Progenitor cell of endocrine pancreas (in vitro differentiated cells): ENCODE measurements around the gene PTCRA. TPM values are rescaled to one million over a fixed set of nuclear protein-coding genes. Genes with fewer than 3 reads are reported as not detected.
"Not testable (repeated sequence)": the region's sequence is repeated elsewhere in the genome, so short reads cannot be mapped to it uniquely, and the experiment has no call there.

Experiments used
- DNase-seq: peaks from one replicate; pipeline ENCODE4 v3.0.0; 2021; ENCODE audit warnings: low spot score; ENCODE audit not compliant: unreplicated experiment
- H3K27ac Mint-ChIP-seq: 2 replicates; pipeline ENCODE4 v1.8.0; 2021; ENCODE audit warnings: mild to moderate bottlenecking, moderate library complexity, mixed read lengths
- H3K27me3 Mint-ChIP-seq: 2 replicates; pipeline ENCODE4 v1.8.0; 2021; ENCODE audit warnings: mixed read lengths
- H3K36me3 Mint-ChIP-seq: 2 replicates; pipeline ENCODE4 v1.8.0; 2022; ENCODE audit warnings: mixed read lengths; ENCODE audit not compliant: insufficient read depth
- H3K4me1 Mint-ChIP-seq: 2 replicates; pipeline ENCODE4 v1.8.0; 2021; ENCODE audit warnings: low read depth, mixed read lengths
- H3K4me3 Mint-ChIP-seq: 2 replicates; pipeline ENCODE4 v1.8.0; 2021; ENCODE audit warnings: low read depth, mild to moderate bottlenecking, moderate library complexity, mixed read lengths
- H3K9me3 Mint-ChIP-seq: 2 replicates; pipeline ENCODE4 v1.8.0; 2021; ENCODE audit warnings: low read depth, mixed read lengths
- total RNA-seq: library from RNA; stranded (reverse); gene quantifications from 2 replicates; pipeline ENCODE4 v1.2.1, GENCODE V29; 2021
- TF ChIP-seq, protein P1 (sequence below): fragments of 200-600 bp; sonication (generic); IDR thresholded peaks from one replicate; pipeline ENCODE4 v1.5.0; 2021; ENCODE audit warnings: antibody characterized with exemption, mild to moderate bottlenecking; ENCODE audit not compliant: unreplicated experiment

The PTCRA gene
- total RNA-seq, 1 donor from 2014 or later = not detected

DNA sequence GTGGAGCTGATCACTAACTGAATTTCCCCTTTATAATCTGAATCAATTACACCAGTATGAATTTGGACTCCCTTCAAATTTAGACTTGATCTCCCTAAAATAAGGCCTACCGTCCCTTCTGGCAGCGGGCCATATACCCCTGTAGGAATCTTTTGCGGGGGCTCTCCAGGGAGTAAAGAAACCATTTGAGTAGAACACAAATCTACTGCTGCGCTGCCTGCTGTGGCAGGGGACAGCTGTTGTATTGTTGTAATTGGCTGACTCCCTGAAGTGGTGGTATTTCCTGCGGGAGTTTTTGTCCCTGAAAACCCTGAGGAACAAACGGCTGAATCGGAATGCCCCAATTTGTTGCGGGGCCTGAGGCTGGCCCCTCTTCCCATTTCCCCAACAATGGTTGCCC, 16.0 kb upstream of the PTCRA start:
- Mint-ChIP-seq H3K27ac (no peak overlapping the region), H3K36me3 (no peaks in the 10 kb centered on the region), H3K9me3 (no peaks in the 10 kb centered on the region), H3K4me1 (peaks cover 23% of the 10 kb centered on the region), H3K27me3 (peaks cover 5% of the 10 kb centered on the region), H3K4me3 (no peak overlapping the region)
- DNase-seq = no peak
- TF ChIP-seq, protein P1, sequence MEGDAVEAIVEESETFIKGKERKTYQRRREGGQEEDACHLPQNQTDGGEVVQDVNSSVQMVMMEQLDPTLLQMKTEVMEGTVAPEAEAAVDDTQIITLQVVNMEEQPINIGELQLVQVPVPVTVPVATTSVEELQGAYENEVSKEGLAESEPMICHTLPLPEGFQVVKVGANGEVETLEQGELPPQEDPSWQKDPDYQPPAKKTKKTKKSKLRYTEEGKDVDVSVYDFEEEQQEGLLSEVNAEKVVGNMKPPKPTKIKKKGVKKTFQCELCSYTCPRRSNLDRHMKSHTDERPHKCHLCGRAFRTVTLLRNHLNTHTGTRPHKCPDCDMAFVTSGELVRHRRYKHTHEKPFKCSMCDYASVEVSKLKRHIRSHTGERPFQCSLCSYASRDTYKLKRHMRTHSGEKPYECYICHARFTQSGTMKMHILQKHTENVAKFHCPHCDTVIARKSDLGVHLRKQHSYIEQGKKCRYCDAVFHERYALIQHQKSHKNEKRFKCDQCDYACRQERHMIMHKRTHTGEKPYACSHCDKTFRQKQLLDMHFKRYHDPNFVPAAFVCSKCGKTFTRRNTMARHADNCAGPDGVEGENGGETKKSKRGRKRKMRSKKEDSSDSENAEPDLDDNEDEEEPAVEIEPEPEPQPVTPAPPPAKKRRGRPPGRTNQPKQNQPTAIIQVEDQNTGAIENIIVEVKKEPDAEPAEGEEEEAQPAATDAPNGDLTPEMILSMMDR = no peak

DNA sequence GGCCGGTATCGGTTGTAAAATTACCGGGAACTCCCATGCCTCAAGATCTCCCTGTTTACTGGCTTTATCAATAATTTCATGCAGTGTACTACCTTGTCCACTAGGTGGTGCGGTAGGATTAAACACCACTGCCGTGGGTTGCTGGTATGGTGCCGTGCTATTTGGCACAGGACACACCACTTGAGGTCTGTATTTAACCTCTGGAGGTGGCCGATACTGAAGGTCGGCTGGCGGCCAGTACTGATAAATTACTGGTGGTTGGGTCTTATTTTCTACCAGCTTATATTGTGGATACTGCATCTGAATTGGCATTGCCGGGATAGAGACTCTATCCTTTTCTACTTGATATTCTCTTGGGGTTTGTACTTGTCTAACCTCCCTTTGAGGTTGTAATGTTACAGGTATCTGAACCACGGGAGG, 14.3 kb upstream of the PTCRA start:
- Mint-ChIP-seq H3K4me3 (no peak overlapping the region), H3K9me3 (no peaks in the 10 kb centered on the region), H3K4me1 (peaks cover 23% of the 10 kb centered on the region), H3K36me3 (no peaks in the 10 kb centered on the region), H3K27me3 (peaks cover 5% of the 10 kb centered on the region), H3K27ac (no peak overlapping the region)
- TF ChIP-seq, protein P1 = peak; percentile 85
- peak; percentile 66 for DNase-seq

DNA sequence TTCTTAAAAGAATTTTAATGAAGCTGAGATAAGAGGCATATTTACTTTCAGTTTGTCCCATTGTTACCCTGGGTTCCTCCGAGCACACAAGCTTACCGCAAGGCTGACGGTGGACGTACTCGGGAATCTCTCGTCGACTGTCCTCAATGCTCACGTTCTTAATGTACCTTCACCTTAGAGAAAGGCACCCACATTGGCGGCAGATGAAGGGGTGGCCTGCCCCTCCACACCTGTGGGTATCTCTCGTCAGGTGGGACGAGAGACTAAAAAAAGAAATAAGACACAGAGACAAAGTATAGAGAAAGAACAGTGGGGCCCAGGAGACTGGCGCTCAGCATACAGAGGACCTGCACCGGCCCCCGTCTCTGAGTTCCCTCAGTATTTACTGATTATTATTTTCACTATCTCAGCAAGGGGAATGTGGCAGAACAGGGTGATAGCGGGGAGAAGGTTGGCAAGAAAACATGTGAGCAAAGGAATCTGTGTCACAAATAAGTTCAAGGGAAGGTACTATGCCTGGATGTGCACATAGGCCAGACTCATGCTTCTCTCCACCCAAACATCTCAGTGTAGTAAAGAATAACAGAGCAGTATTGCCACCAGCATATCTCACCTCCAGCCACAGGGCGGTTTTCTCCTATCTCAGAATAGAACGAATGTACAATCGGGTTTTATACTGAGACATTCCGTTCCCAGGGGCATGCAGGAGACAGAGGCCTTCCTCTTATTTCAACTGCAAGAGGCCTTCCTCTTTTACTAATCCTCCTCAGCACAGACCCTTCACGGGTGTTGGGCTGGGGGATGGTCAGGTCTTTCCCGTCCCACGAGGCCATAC, 13.2 kb upstream of the PTCRA start:
- not testable (repeated sequence) for H3K36me3 Mint-ChIP-seq, H3K27me3 Mint-ChIP-seq, DNase-seq, H3K9me3 Mint-ChIP-seq
- Mint-ChIP-seq H3K4me1 (peaks cover 23% of the 10 kb centered on the region), H3K4me3 (peak overlapping the region; percentile 14), H3K27ac (peak overlapping the region; percentile 94)

DNA sequence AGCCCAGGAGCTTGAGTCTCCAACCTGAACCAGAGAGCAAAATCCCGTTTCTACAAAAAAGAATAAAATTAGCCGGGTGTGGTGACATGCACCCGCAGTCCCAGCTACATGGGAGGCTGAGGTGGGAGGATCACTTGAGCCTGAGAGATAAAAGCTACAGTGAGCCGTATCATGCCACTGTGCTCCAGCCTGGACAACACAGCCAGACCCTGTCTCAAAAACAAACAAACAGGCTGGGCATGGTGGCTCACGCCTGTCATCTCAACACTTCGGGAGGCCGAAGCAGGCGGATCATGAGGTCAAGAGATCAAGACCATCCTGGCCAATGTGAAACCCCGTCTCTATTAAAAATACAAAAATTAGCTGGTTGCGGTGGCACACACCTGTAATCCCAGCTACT, 11.4 kb upstream of the PTCRA start:
- H3K27me3 Mint-ChIP-seq = peaks cover 3% of the 10 kb centered on the region
- H3K27ac Mint-ChIP-seq = no peak overlapping the region
- no peaks in the 10 kb centered on the region for H3K9me3 Mint-ChIP-seq
- H3K4me1 Mint-ChIP-seq = peaks cover 19% of the 10 kb centered on the region
- no peaks in the 10 kb centered on the region for H3K36me3 Mint-ChIP-seq
- TF ChIP-seq, protein P1 = no peak
- no peak for DNase-seq
- no peak overlapping the region for H3K4me3 Mint-ChIP-seq

DNA sequence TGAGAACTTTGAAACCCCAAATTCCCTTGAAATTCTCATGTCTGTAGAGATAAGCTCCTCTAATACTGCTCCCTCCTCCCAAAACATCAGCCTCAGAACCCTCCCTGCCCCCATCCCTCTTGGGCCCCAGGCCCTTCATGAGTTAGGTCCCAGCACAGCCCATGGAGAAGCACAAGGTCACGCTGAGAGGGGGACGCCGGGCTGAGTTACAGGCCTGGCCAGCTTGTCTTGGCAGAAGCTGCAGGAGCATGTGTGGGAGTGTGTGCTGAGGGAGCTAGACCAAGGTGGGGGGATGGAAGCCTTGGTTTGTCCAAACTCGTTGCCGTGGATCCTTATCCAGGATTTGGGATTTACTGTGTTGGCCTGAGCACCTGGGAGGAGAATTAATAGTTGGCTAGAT, 8.5 kb upstream of the PTCRA start:
- peaks cover 14% of the 10 kb centered on the region for H3K4me1 Mint-ChIP-seq
- H3K9me3 Mint-ChIP-seq = no peaks in the 10 kb centered on the region
- H3K4me3 Mint-ChIP-seq = no peak overlapping the region
- peaks cover 3% of the 10 kb centered on the region for H3K27me3 Mint-ChIP-seq
- TF ChIP-seq, protein P1 = no peak
- H3K27ac Mint-ChIP-seq = no peak overlapping the region
- H3K36me3 Mint-ChIP-seq = no peaks in the 10 kb centered on the region
- DNase-seq = no peak

DNA sequence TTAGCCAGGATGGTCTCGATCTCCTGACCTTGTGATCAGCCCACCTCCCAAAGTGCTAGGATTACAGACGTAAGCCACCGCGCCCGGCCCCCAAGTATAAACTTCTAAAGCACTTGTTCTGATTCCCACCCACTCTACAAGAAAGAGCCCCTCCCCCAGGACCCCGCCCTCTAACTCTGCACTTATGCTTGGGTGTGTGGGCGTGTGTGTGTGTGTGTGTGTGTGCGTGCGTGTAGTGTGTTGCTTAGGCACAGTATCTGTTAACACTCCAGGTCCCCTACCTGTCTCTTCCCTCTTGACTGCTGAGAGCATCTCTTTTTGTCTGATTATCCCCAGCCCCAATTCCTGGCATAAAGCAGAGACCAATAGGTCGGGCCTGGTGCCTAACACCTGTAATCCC, 6.0 kb upstream of the PTCRA start:
- H3K9me3 Mint-ChIP-seq = no peaks in the 10 kb centered on the region
- no peak overlapping the region for H3K4me3 Mint-ChIP-seq
- peaks cover 3% of the 10 kb centered on the region for H3K27me3 Mint-ChIP-seq
- DNase-seq = no peak
- no peak overlapping the region for H3K27ac Mint-ChIP-seq
- no peaks in the 10 kb centered on the region for H3K36me3 Mint-ChIP-seq
- H3K4me1 Mint-ChIP-seq = peaks cover 3% of the 10 kb centered on the region
- TF ChIP-seq, protein P1 = no peak
